ENCODE measurements around the gene NES.

Gene NES

GRCh38 chr1:156647351-156647750 lies 29.9 kb downstream of the NES start:
- Histone ChIP-seq H3K4me2 (ENCODE audit: insufficient read depth, low read length) (no peak overlapping the region), H3K36me3 (ENCODE audit: insufficient read depth, low read length) (no peaks in the 10 kb centered on the region), H2AFZ (ENCODE audit: low read depth, low read length) (no peak overlapping the region), H3K4me1 (ENCODE audit: insufficient read depth, low read length) (peaks cover 12% of the 10 kb centered on the region), H3K9me3 (ENCODE audit: insufficient read depth, low read length, severe bottlenecking) (no peaks in the 10 kb centered on the region), H3K79me2 (ENCODE audit: insufficient read depth, low read length) (no peaks in the 10 kb centered on the region), H3K9ac (ENCODE audit: low read depth, low read length) (no peak overlapping the region), H3K27me3 (ENCODE audit: insufficient read depth, low read length, poor library complexity) (no peaks in the 10 kb centered on the region), H4K20me1 (ENCODE audit: insufficient read depth, low read length) (peaks cover 9% of the 10 kb centered on the region), H3K27ac (ENCODE audit: low read length) (no peak overlapping the region), H3K4me3 (ENCODE audit: low read depth in 1 of 2, low read length in 2 of 2) (no peak overlapping the region)
- DNase-seq (no peak), ATAC-seq (ENCODE audit: insufficient read depth, low read depth) (no peak)
- TF ChIP-seq EZH2 (IDR thresholded peaks at IDR 0.05; ENCODE audit: borderline replicate concordance, low read depth, low read length, severe bottlenecking) (no peak), CTCF (IDR thresholded peaks at IDR 0.05; ENCODE audit: borderline replicate concordance, extremely low read depth, low read length, poor library complexity, severe bottlenecking) (no peak)

GRCh38 chr1:156646738-156647211 lies 30.4 kb downstream of the NES start:
- H3K79me2 ChIP-seq (ENCODE audit: insufficient read depth, low read length) = no peaks in the 10 kb centered on the region
- no peak overlapping the region for H2AFZ ChIP-seq (ENCODE audit: low read depth, low read length)
- no peaks in the 10 kb centered on the region for H3K36me3 ChIP-seq (ENCODE audit: insufficient read depth, low read length)
- H3K4me2 ChIP-seq (ENCODE audit: insufficient read depth, low read length) = no peak overlapping the region
- DNase-seq (no peak), ATAC-seq (ENCODE audit: insufficient read depth, low read depth) (no peak)
- H3K27me3 ChIP-seq (ENCODE audit: insufficient read depth, low read length, poor library complexity) = no peaks in the 10 kb centered on the region
- H3K27ac ChIP-seq (ENCODE audit: low read length) = no peak overlapping the region
- no peak overlapping the region for H3K4me3 ChIP-seq (ENCODE audit: low read depth in 1 of 2, low read length in 2 of 2)
- H3K9ac ChIP-seq (ENCODE audit: low read depth, low read length) = no peak overlapping the region
- TF ChIP-seq CTCF (IDR thresholded peaks at IDR 0.05; ENCODE audit: borderline replicate concordance, extremely low read depth, low read length, poor library complexity, severe bottlenecking) (no peak), EZH2 (IDR thresholded peaks at IDR 0.05; ENCODE audit: borderline replicate concordance, low read depth, low read length, severe bottlenecking) (no peak)
- H3K9me3 ChIP-seq (ENCODE audit: insufficient read depth, low read length, severe bottlenecking) = no peaks in the 10 kb centered on the region
- peaks cover 6% of the 10 kb centered on the region for H4K20me1 ChIP-seq (ENCODE audit: insufficient read depth, low read length)
- peaks cover 12% of the 10 kb centered on the region for H3K4me1 ChIP-seq (ENCODE audit: insufficient read depth, low read length)

- H3K4me1 ChIP-seq (ENCODE audit: insufficient read depth, low read length) = peaks cover 12% of the 10 kb centered on the region
- TF ChIP-seq EZH2 (IDR thresholded peaks at IDR 0.05; ENCODE audit: borderline replicate concordance, low read depth, low read length, severe bottlenecking) = no peak
- no peak for TF ChIP-seq CTCF (IDR thresholded peaks at IDR 0.05; ENCODE audit: borderline replicate concordance, extremely low read depth, low read length, poor library complexity, severe bottlenecking)
- H3K27me3 ChIP-seq (ENCODE audit: insufficient read depth, low read length, poor library complexity) = no peaks in the 10 kb centered on the region
- H2AFZ ChIP-seq (ENCODE audit: low read depth, low read length) = no peak overlapping the region
- H4K20me1 ChIP-seq (ENCODE audit: insufficient read depth, low read length) = no peaks in the 10 kb centered on the region; the same call in none of the 2 replicates
- H3K4me2 ChIP-seq (ENCODE audit: insufficient read depth, low read length) = no peak overlapping the region
- H3K9ac ChIP-seq (ENCODE audit: low read depth, low read length) = no peak overlapping the region
- DNase-seq = no peak
- no peaks in the 10 kb centered on the region for H3K9me3 ChIP-seq (ENCODE audit: insufficient read depth, low read length, severe bottlenecking)
- H3K4me3 ChIP-seq (ENCODE audit: low read depth in 1 of 2, low read length in 2 of 2) = no peak overlapping the region
- no peaks in the 10 kb centered on the region for H3K36me3 ChIP-seq (ENCODE audit: insufficient read depth, low read length)
- no peak overlapping the region for H3K27ac ChIP-seq (ENCODE audit: low read length)
- ATAC-seq (ENCODE audit: insufficient read depth, low read depth) = no peak
- H3K79me2 ChIP-seq (ENCODE audit: insufficient read depth, low read length) = no peaks in the 10 kb centered on the region
Observed at GRCh38 chr1:156645666-156646065, 31.5 kb downstream of the NES start.

GRCh38 chr1:156645056-156645455 lies 32.2 kb downstream of the NES start:
- no peak for DNase-seq
- ATAC-seq (ENCODE audit: insufficient read depth, low read depth) = no peak
- no peak for TF ChIP-seq EZH2 (IDR thresholded peaks at IDR 0.05; ENCODE audit: borderline replicate concordance, low read depth, low read length, severe bottlenecking)
- no peak for TF ChIP-seq CTCF (IDR thresholded peaks at IDR 0.05; ENCODE audit: borderline replicate concordance, extremely low read depth, low read length, poor library complexity, severe bottlenecking)

More at GRCh38 chr1:156645056-156645455, 32.2 kb downstream of the NES start:
- Histone ChIP-seq H3K27me3 (ENCODE audit: insufficient read depth, low read length, poor library complexity) (no peaks in the 10 kb centered on the region), H2AFZ (ENCODE audit: low read depth, low read length) (no peak overlapping the region), H3K36me3 (ENCODE audit: insufficient read depth, low read length) (no peaks in the 10 kb centered on the region), H3K4me2 (ENCODE audit: insufficient read depth, low read length) (no peak overlapping the region), H3K4me3 (ENCODE audit: low read depth in 1 of 2, low read length in 2 of 2) (no peak overlapping the region), H4K20me1 (ENCODE audit: insufficient read depth, low read length) (no peaks in the 10 kb centered on the region; the same call in none of the 2 replicates), H3K27ac (ENCODE audit: low read length) (no peak overlapping the region), H3K9me3 (ENCODE audit: insufficient read depth, low read length, severe bottlenecking) (no peaks in the 10 kb centered on the region), H3K9ac (ENCODE audit: low read depth, low read length) (no peak overlapping the region), H3K4me1 (ENCODE audit: insufficient read depth, low read length) (peaks cover 12% of the 10 kb centered on the region), H3K79me2 (ENCODE audit: insufficient read depth, low read length) (no peaks in the 10 kb centered on the region)

All from DND-41 (cell line).